Jurkat, Clone E6-1 (cell line): ENCODE results near the gene MAP4K1.
"Not testable (repeated sequence)": the region's sequence is repeated elsewhere in the genome, so short reads cannot be mapped to it uniquely, and the experiment has no call there.

Experiments used
- DNase-seq: peaks from one replicate; pipeline ENCODE4 v3.0.0-alpha.2; 2011; ENCODE audit warnings: low read depth, low spot score
- H3K4me3 ChIP-seq: 2 replicates; pipeline ENCODE4 v1.5.1; 2011; ENCODE audit warnings: mild to moderate bottlenecking, low read length, control low read depth, moderate library complexity

The MAP4K1 gene

DNA sequence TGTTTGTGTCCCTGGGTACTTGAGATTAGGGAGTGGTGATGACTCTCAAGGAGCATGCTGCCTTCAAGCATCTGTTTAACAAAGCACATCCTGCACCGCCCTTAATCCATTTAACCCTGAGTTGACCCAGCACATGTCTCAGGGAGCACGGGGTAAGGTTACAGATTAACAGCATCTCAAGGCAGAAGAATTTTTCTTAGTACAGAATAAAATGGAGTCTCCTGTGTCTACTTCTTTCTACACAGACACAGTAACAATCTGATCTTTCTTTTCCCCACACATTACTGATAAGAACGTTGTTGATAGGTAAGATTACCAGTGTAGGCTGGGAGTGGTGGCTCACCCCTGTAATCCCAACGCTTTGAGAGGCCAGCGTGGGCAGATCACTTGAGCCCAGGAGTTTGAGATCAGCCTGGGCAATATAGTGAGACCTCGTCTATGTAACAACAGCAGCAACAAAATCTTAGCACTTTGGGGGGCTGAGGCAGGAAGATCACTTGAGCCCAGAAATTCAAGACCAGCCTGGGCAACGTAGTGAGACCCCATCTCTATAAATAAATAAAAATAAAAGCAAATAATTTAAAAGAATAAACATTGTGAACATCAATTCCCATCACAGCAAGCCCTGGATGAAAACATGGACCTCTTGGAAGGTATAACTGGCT is 14.2 kb upstream of the MAP4K1 start:
- H3K4me3 ChIP-seq, DNase-seq: not testable (repeated sequence)

- H3K4me3 ChIP-seq, DNase-seq: not testable (repeated sequence)
These were observed 13.5 kb upstream of the MAP4K1 start for GRCh38 chr19:38631301-38631700.

DNA sequence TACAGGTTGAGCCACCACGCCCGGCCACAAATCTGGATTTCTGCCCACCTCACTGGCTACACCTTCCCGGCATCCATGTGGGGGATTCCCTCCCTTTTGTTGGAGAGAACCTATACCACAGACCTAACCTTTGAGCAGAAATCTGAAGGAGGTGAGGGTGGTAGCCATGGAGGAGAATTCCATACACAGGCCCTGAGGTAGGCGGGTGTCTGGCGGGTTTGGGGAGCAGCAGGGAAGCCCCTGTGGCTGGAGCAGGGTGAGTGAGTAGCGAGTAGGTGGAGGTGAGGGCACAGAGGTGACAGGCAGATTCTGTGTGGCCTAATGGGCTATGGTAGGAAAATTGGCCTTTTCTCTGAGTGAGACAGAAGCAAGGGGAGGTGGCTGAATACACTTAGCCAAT is 11.8 kb upstream of the MAP4K1 start:
- DNase-seq: no peak
- no peak overlapping the region for H3K4me3 ChIP-seq

- H3K4me3 ChIP-seq: no peak overlapping the region
- no peak for DNase-seq
These were observed 8.6 kb upstream of the MAP4K1 start for GRCh38 chr19:38626401-38626800.

DNA sequence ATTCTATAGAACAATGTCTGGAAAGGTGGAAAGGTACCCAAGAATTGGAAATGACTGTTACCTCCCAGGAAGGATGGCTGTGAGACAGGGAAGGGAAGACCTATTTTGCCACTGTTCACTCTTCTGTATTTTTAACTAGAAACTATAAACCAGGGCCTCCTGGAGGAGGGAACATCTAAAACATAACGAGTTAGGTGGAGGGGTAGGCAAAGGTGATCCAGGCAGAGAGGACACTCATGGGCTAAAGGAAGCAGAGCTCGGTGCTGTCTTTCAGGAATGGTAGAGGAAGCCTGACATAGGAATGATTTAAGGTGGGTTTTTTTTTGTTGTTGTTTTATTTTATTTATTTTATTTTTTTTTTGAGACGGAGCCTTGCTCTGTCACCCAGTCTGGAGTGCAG is 7.1 kb upstream of the MAP4K1 start:
- DNase-seq: no peak
- H3K4me3 ChIP-seq: no peak overlapping the region

- peak overlapping the region; percentile 99 for H3K4me3 ChIP-seq
These were observed 1.8 kb upstream of the MAP4K1 start for GRCh38 chr19:38619361-38620174.

GRCh38 chr19:38618590-38619360 is 1.0 kb upstream of the MAP4K1 start, which contains the start of gene EIF3K:
TSS of gene EIF3K (plus strand) at chr19:38619188. CDS start at chr19:38619269, 81 bp downstream.
- peak; percentile 99 for DNase-seq
- H3K4me3 ChIP-seq: peak within 1 kb of the TSS; percentile 99

More at GRCh38 chr19:38619361-38620174, 1.8 kb upstream of the MAP4K1 start:
- no peak for DNase-seq

GRCh38 chr19:38617283-38617763 is 430 bp downstream of the MAP4K1 start:
- no peak for DNase-seq
- H3K4me3 ChIP-seq: peak overlapping the region; percentile 99

DNA sequence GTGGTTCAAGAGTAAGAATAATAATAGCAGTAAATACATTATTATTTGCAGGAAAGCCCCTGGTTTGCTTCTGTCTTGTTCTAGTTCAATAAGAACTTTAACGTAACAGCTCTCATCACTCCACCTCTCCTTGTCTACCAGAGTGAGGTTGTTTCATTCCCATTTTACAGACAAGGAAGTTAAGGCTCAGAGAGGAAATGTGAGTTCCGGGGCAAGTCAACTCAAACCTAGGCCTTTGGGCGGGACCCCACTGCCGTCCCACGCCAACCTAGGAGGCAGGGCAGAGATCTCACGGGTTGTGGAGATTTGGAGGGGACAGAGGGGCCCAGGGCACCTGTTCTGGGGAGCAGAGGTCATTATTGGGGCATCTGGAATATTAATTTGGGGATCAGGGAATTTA is 1.5 kb downstream of the MAP4K1 start:
- DNase-seq: no peak
- H3K4me3 ChIP-seq: no peak overlapping the region

- no peak overlapping the region for H3K4me3 ChIP-seq
- no peak for DNase-seq
These were observed 2.7 kb downstream of the MAP4K1 start for GRCh38 chr19:38615007-38615581.

- no peak for DNase-seq
- H3K4me3 ChIP-seq: no peak overlapping the region
These were observed 3.5 kb downstream of the MAP4K1 start for GRCh38 chr19:38614289-38614688.

DNA sequence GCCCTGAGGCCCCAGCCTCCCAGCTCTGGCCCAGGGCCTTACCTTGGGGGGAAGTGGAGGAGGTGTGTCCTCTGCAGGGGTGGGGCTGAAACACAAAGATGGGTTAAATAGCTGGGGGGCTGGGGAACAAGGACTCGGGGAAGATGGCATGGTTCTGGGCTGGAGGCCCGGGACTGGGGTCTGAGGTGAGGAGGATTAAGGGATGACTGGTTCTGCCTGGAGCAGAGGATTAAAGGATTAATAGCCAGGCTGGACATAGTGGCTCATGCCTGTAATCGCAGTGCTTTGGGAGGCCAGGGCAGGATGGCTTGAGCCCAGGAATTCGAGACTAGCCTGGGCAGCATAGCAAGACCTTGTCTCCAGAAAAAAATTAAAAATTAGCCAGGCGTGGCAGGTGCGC is 11.6 kb downstream of the MAP4K1 start:
- DNase-seq: no peak
- H3K4me3 ChIP-seq: no peak overlapping the region

DNA sequence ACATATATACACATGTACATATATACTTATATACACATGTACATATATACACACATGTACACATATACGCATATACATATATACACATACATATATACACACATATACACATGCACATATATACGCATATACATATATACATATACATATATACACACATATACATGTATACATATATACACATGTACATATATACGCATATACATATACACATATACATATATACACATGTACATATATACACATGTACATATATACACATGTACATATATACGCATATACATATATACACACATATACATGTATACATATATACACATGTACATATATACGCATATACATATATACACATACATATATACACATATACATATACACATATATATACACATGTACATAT is 14.9 kb downstream of the MAP4K1 start:
- H3K4me3 ChIP-seq, DNase-seq: not testable (repeated sequence)

GRCh38 chr19:38599722-38600121 is 18.0 kb downstream of the MAP4K1 start:
- DNase-seq: no peak
- no peak overlapping the region for H3K4me3 ChIP-seq

DNA sequence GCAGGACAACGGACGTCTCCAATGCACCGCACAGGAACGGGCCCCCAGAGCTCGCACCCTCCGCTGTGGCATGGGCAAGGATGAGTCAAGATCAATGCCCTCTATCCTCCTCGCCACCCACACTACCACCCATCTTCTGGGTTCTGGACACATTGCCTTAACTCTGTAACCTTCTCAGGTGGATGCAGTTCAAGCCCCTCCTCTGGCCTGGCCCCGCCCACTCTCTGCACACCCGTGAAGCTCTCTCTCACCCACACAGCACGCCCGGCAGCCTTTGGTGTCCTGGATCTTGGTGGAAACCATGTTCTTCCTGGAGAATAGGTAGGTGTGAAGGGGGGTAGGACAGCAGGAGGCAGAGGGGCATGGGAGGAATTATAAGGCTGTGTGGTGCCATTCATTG is 20.7 kb downstream of the MAP4K1 start:
- H3K4me3 ChIP-seq: no peak overlapping the region
- no peak for DNase-seq

DNA sequence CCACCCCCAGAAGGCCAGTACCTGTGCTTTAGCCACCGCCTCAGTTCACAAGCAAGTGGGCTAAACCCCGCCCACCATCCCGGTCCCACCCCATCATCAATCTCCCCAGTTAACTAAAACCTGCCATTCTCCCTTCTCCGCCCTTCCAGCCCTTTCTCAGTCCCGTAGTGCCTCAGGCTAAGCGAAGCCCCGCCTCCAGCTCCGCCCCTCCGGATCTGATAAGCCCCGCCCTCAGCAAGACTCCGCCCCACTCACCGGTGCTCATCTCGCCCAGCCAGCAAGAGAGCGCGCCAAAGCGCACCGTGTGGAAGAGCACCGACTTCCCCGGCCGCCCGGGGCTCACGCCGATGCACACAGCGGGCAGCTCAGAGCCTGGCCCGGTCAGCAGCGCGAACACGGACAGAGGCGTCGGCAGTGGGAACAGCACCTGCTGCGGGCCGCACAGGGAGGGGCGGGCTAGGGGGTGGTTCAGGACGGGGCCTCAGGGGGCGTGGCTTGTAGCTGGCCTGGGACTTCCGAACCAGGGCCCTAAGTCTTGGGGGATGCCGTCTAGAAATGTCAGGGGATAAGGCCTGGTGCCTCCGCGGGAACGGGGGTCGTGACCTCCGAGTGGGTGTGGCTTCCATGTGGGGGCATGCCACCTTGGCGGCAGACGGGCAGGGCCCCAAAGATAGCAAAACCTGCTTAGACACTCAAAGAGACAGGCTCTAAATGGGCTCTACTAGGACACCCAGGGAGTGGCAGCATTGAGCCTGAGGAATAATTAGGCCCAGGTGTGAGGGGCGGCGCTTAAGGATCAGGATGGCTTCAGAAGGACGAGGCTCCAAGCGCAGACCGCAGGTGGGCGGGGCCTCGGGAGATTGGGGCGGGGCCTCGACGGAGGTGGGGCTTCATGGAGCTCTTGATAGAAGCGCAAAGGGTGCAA is 21.4 kb downstream of the MAP4K1 start:
- DNase-seq: no peak
- H3K4me3 ChIP-seq: no peak overlapping the region

DNA sequence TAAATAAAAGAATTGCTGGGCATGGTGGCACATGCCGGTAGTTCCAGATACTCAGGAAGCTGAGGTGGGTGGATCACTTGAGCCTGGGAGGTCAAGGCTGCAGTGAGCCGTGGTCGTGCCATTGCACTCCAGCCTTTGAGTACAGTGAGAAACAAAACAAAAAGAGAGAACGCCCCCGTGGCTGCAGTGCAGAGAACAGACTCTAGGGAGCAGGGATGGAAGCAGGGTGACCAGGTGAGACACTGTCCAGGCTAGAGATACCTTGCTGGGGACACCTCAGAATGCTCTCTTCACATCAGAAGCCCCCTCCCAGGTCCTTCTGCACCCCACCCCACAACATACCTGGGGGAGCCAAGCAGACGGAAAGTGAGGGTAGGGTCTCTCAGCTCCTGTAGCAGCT is 24.8 kb downstream of the MAP4K1 start:
- H3K4me3 ChIP-seq: no peak overlapping the region
- DNase-seq: no peak

DNA sequence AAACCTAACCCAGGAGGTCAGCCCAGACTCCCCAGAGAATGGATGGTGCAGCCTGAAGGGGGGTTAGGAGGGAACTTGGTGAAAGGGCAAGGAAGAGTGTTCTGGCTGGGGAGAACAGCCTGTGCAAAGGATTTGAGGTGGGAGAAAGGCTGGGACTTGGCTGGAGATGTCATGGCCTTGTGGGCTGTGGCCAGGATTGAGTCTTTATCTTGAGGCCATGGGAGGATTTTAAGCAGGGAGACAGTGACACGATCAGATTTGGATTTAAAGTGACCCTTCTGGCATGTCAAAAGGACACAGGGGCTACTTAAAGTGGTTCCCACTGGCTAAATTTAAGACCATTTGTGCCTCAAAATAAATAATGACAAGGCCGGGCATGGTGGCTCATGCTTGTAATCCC is 29.7 kb downstream of the MAP4K1 start:
- no peak for DNase-seq
- H3K4me3 ChIP-seq: no peak overlapping the region
